ENCODE data around the gene ASB5.
"Not testable (repeated sequence)": the region's sequence is repeated elsewhere in the genome, so short reads cannot be mapped to it uniquely, and the experiment has no call there.

The ASB5 gene

DNA sequence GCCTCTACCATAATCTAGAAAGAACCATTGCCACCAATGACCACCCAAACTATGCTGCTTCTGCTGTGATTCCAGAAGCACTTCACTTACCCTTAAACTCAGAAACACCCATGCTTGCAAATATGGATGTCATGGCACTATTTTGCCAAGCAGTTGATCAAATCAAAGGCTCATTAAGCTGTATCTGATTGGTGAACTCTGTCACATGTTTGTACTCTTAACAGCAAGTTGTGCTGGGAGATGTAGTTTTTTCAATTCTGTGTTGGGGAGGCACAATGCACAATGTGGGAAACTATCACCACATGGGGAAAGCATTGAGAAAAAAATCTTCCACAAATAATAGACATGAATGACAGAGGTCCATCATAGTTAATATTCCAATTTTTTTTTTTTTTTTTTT is 31.5 kb upstream of the ASB5 start:
- FAIRE-seq (no peak), DNase-seq (ENCODE audit: insufficient read length, low spot score) (no peak)
- no peak for TF ChIP-seq POLR2AphosphoS5 (IDR thresholded peaks at IDR 0.05; ENCODE audit: low read depth, low read length)
- TF ChIP-seq PAX5 (IDR thresholded peaks at IDR 0.05; ENCODE audit: insufficient read depth, low read length, severe bottlenecking), result no peak
- no peak for TF ChIP-seq POU2F2 (IDR thresholded peaks at IDR 0.05; ENCODE audit: low read depth, low read length)
- TF ChIP-seq SPI1 (IDR thresholded peaks at IDR 0.05; ENCODE audit: low read depth, low read length), result no peak
- TF ChIP-seq POLR2A (IDR thresholded peaks at IDR 0.05; ENCODE audit: low read depth, low read length), result no peak
- TF ChIP-seq TAF1 (IDR thresholded peaks at IDR 0.05; ENCODE audit: low read depth, low read length), result no peak

DNA sequence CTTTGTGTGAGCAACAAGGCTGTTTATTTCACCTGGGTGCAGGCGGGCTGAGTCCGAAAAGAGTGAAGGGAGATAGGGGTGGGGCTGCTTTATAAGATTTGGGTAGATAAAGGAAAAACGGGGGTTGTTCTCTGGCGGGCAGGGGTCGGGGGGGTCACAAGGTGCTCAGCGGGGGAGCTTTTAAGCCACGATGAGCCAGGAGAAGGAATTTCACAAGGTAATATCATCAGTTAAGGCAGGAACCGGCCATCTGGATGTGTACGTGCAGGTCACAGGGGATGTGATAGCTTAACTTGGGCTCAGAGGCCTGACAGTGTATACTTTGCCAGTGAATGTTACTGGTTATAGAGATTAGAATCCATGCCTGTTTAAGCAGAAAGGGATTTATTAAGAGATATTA is 31.0 kb upstream of the ASB5 start:
- FAIRE-seq, result no peak
- TF ChIP-seq PAX5 (IDR thresholded peaks at IDR 0.05; ENCODE audit: insufficient read depth, low read length, severe bottlenecking) (no peak), SPI1 (IDR thresholded peaks at IDR 0.05; ENCODE audit: low read depth, low read length) (no peak), POLR2A (IDR thresholded peaks at IDR 0.05; ENCODE audit: low read depth, low read length) (no peak), TAF1 (IDR thresholded peaks at IDR 0.05; ENCODE audit: low read depth, low read length) (no peak), POLR2AphosphoS5 (IDR thresholded peaks at IDR 0.05; ENCODE audit: low read depth, low read length) (no peak), POU2F2 (IDR thresholded peaks at IDR 0.05; ENCODE audit: low read depth, low read length) (no peak)

DNA sequence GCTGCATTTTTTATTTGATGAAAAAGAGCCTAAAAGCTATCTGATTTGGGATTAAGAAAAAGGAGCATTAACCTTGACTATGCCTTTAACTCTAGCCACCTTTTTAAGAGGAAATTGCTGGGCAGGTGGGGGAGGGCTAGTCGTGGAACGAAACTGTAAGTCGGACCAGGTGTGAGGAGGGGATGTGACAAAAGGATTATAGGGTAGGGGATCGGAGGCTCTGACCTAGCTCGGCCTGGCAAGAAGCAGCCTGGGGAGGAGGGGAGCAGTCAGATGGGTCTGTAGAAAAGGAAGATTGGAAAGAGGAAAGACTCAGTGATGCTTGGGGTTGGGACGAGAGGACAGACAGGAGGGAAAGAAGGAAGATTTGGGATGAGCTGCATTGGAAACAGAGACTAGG is 29.6 kb upstream of the ASB5 start:
- FAIRE-seq, result no peak
- TF ChIP-seq POLR2AphosphoS5 (IDR thresholded peaks at IDR 0.05; ENCODE audit: low read depth, low read length) (no peak), PAX5 (IDR thresholded peaks at IDR 0.05; ENCODE audit: insufficient read depth, low read length, severe bottlenecking) (no peak), POLR2A (IDR thresholded peaks at IDR 0.05; ENCODE audit: low read depth, low read length) (no peak), SPI1 (IDR thresholded peaks at IDR 0.05; ENCODE audit: low read depth, low read length) (no peak)
- DNase-seq (ENCODE audit: insufficient read length, low spot score), result no peak

More for the DNA sequence above, 31.0 kb upstream of the ASB5 start:
- no peak for DNase-seq (ENCODE audit: insufficient read length, low spot score)

DNA sequence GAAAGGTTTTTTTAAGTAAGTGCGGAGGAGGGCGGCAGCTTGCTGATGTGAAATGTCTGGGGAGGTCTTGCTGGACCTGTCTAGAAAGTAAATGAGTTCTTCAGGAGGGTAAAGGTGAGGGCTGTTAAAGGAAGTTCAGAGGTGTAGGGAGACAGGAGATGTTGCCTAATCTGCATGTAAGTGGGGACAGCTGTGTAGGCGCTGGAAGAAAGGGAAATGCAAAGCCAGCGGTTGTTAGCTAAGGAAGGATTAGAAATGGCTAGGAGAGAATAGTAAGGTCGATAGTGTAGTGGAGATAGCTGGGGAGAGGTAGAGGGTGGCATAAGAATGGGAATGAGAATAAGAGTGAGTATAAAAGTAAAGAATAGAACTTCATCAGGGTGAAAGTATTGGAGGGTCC is 26.9 kb upstream of the ASB5 start:
- DNase-seq (ENCODE audit: insufficient read length, low spot score); FAIRE-seq: not testable (repeated sequence)

DNA sequence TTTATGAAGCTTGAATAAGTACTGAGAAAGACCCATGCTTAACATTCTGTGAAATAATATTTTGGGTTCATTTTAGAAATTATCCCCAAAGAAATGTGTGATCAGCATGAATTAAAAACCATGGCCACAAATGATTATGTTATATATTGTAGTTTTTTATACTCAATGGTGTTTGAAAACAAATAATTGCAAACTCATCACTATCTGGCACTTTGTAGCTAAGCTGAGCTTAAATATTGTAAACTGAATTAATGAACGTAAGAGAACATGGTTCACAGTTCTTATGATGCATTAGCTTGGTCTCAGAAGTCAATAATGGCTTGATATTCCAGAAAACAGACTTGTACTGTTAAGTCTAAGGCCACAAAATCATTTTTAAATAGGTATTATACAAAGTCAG is 24.6 kb upstream of the ASB5 start:
- no peak for FAIRE-seq
- TF ChIP-seq POLR2A (IDR thresholded peaks at IDR 0.05; ENCODE audit: low read depth, low read length), result no peak
- no peak for TF ChIP-seq POU2F2 (IDR thresholded peaks at IDR 0.05; ENCODE audit: low read depth, low read length)
- no peak for TF ChIP-seq SPI1 (IDR thresholded peaks at IDR 0.05; ENCODE audit: low read depth, low read length)
- no peak for TF ChIP-seq POLR2AphosphoS5 (IDR thresholded peaks at IDR 0.05; ENCODE audit: low read depth, low read length)
- TF ChIP-seq PAX5 (IDR thresholded peaks at IDR 0.05; ENCODE audit: insufficient read depth, low read length, severe bottlenecking), result no peak
- no peak for TF ChIP-seq TAF1 (IDR thresholded peaks at IDR 0.05; ENCODE audit: low read depth, low read length)
- no peak for DNase-seq (ENCODE audit: insufficient read length, low spot score)

DNA sequence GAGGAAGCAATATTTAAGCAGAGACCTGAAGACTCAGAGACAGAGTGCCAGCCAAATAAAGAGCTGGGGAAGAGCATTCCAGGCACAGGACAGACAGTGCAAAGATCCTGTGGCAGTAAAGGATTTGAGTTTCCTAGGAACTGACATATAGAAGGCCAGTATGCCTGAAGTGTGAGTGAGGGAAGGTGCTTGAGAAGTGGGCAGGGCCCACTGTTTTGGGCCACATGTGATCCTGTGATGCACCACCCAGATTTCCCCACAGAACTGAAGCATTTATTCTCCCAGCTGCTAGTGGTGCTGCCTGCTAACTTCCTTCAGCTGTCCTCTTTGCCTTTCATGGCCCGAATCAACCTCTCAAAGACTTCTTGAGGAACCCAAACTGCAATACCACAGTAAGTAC is 23.9 kb upstream of the ASB5 start:
- FAIRE-seq (no peak), DNase-seq (ENCODE audit: insufficient read length, low spot score) (no peak)
- TF ChIP-seq TAF1 (IDR thresholded peaks at IDR 0.05; ENCODE audit: low read depth, low read length) (no peak), SPI1 (IDR thresholded peaks at IDR 0.05; ENCODE audit: low read depth, low read length) (no peak), POU2F2 (IDR thresholded peaks at IDR 0.05; ENCODE audit: low read depth, low read length) (no peak), PAX5 (IDR thresholded peaks at IDR 0.05; ENCODE audit: insufficient read depth, low read length, severe bottlenecking) (no peak), POLR2AphosphoS5 (IDR thresholded peaks at IDR 0.05; ENCODE audit: low read depth, low read length) (no peak)

DNA sequence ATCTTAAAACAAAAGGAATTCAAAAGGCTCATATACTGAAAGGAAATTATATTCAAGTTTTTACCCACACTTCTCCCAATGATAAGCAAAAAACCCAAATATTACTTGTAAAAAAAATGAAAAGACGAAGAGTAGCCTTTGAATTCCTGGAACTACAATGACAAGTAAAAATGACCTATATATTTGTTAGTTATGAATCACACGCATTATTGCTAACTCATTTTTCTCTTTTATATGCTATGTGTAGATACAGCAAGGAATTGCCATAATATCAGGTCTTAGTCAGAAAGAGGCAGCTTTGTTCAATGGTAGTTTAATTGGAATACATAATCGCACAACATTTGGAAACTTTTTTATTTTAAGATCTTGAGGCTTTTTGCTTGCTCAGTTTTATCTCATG is 22.7 kb upstream of the ASB5 start:
- no peak for DNase-seq (ENCODE audit: insufficient read length, low spot score)
- FAIRE-seq, result no peak
- no peak for TF ChIP-seq POLR2A (IDR thresholded peaks at IDR 0.05; ENCODE audit: low read depth, low read length)
- TF ChIP-seq POU2F2 (IDR thresholded peaks at IDR 0.05; ENCODE audit: low read depth, low read length), result no peak
- no peak for TF ChIP-seq POLR2AphosphoS5 (IDR thresholded peaks at IDR 0.05; ENCODE audit: low read depth, low read length)

DNA sequence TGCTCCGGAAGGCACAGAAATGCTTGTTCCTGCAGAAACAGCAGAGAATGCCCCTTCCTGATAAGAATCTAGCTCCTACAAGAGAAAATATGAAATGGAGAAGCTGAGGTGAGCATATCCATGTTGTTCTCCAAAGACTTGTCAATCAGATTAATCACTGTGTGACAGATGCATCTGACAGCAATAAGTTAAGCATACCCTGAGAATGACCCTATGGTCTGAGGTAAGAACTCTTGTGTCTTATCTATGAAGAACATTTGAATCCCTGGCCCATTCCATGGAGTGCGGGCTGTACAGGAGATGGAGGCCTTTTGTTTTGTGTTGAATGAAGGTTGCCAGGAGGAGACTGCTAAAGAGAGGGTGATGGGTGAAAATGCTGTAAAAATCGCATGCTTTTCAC is 21.5 kb upstream of the ASB5 start:
- FAIRE-seq (no peak), DNase-seq (ENCODE audit: insufficient read length, low spot score) (no peak)
- TF ChIP-seq TAF1 (IDR thresholded peaks at IDR 0.05; ENCODE audit: low read depth, low read length) (no peak), POLR2AphosphoS5 (IDR thresholded peaks at IDR 0.05; ENCODE audit: low read depth, low read length) (no peak), POLR2A (IDR thresholded peaks at IDR 0.05; ENCODE audit: low read depth, low read length) (no peak), SPI1 (IDR thresholded peaks at IDR 0.05; ENCODE audit: low read depth, low read length) (no peak), PAX5 (IDR thresholded peaks at IDR 0.05; ENCODE audit: insufficient read depth, low read length, severe bottlenecking) (no peak), POU2F2 (IDR thresholded peaks at IDR 0.05; ENCODE audit: low read depth, low read length) (no peak)

DNA sequence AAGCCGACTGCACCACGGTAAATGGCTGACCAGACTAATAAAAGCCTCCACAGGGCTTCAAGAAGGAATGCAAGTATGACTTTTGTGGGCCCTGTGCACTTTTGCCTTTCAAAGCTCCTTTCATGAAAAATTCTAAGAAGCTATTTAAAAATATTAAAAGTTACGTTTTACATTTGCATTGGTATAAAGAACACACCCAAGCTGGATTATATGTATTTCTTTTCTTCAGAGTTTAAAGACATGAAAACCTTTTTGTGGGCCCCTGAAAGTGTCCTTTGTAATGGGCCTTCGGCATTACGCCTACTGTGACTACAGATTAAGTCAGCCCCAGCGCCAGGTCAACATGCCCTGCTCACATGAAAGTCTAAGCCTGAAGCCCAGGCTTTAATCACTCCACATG is 20.5 kb upstream of the ASB5 start:
- FAIRE-seq, result no peak
- TF ChIP-seq POLR2A (IDR thresholded peaks at IDR 0.05; ENCODE audit: low read depth, low read length) (no peak), SPI1 (IDR thresholded peaks at IDR 0.05; ENCODE audit: low read depth, low read length) (no peak), POLR2AphosphoS5 (IDR thresholded peaks at IDR 0.05; ENCODE audit: low read depth, low read length) (no peak), PAX5 (IDR thresholded peaks at IDR 0.05; ENCODE audit: insufficient read depth, low read length, severe bottlenecking) (no peak), POU2F2 (IDR thresholded peaks at IDR 0.05; ENCODE audit: low read depth, low read length) (no peak), TAF1 (IDR thresholded peaks at IDR 0.05; ENCODE audit: low read depth, low read length) (no peak)
- DNase-seq (ENCODE audit: insufficient read length, low spot score), result no peak

DNA sequence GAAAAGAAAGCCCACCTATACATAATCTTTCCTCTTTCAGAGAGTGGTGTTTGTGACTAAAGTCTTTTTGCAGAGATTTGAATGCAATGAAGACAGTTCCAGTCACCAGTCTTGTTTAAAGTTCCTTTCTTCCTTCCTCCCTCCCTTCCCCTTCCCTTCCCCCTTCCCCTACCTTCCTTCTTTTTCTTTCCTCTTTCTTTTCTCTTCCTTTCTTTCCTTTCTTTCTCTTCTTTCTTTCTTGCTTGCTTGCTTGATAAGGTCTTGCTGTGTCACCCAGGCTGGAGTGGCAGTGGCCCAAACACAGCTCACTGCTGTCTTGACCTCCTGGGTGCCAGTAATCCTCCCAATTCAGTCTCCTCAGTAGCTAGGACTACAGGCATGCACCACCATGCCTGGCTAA is 19.0 kb upstream of the ASB5 start:
- no peak for TF ChIP-seq POLR2AphosphoS5 (IDR thresholded peaks at IDR 0.05; ENCODE audit: low read depth, low read length)
- TF ChIP-seq SPI1 (IDR thresholded peaks at IDR 0.05; ENCODE audit: low read depth, low read length), result no peak
- TF ChIP-seq POLR2A (IDR thresholded peaks at IDR 0.05; ENCODE audit: low read depth, low read length), result no peak
- no peak for TF ChIP-seq POU2F2 (IDR thresholded peaks at IDR 0.05; ENCODE audit: low read depth, low read length)
- TF ChIP-seq TAF1 (IDR thresholded peaks at IDR 0.05; ENCODE audit: low read depth, low read length), result no peak
- no peak for TF ChIP-seq PAX5 (IDR thresholded peaks at IDR 0.05; ENCODE audit: insufficient read depth, low read length, severe bottlenecking)
- FAIRE-seq (no peak), DNase-seq (ENCODE audit: insufficient read length, low spot score) (no peak)

DNA sequence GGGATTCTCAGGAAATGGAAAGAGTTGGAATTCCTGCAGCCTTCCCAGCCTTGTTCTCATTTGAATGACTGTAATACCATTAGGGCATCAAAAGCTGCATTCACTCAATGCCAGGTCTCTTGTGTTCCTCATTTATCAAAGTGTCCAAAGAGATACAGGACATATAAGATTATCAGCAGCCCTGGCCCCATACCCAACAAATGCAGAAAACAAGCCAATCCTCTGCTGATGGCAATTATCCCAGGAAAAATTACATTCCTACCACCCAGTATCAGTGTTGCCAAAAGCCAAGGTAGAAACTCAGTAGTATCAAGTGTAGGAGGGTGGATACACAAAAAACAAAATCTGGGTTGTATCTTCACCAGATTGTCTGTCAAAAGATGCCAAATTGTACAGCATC is 18.5 kb upstream of the ASB5 start:
- FAIRE-seq (no peak), DNase-seq (ENCODE audit: insufficient read length, low spot score) (no peak)
- TF ChIP-seq TAF1 (IDR thresholded peaks at IDR 0.05; ENCODE audit: low read depth, low read length), result no peak
